ENCODE data around the gene GABBR2. TPM values are rescaled to one million over a fixed set of nuclear protein-coding genes. Genes with fewer than 3 reads are reported as not detected.

The GABBR2 gene
- total and polyA plus RNA-seq, 9 of the 15 experiments (the other 6 are each of a cell fraction or from before 2014, with no cell fraction given), result 0.15 to 1.9 (median 0.32) TPM

GRCh38 chr9:98750364-98751060 is 41.8 kb upstream of the GABBR2 start:
- DNase-seq (ENCODE audit: extremely low read depth in 1 of 4, low spot score in 3 of 4), result no peak
- BruUV-seq (replicated peaks), result no TSS peak
- no peak overlapping the region for H3K9ac ChIP-seq (ENCODE audit: insufficient read depth in 1 of 2, low read depth in 2 of 2, low read length in 2 of 2)
- H2AFZ ChIP-seq (ENCODE audit: low read depth, low read length), result no peak overlapping the region
- 0 out of 2 replicates have a peak, but pooled peaks cover 2% of the 10 kb centered on the region for H4K20me1 ChIP-seq (replicated peaks; ENCODE audit: control insufficient read depth, insufficient read depth, low read length)
- FAIRE-seq, result no peak
- no peaks in the 10 kb centered on the region for H3K79me2 ChIP-seq (ENCODE audit: control insufficient read depth, insufficient read depth, low read length)
- no peak overlapping the region for H3K4me2 ChIP-seq (ENCODE audit: insufficient read depth, low read length)
- TF ChIP-seq SPI1 (IDR thresholded peaks at IDR 0.05; ENCODE audit: borderline replicate concordance, low read depth, low read length), result no peak
- no peak for TF ChIP-seq NCOA6 (IDR thresholded peaks at IDR 0.05)
- TF ChIP-seq PBX2 (CRISPR knock-in tag; IDR thresholded peaks at IDR 0.05; ENCODE audit: low read depth), result no peak
- TF ChIP-seq PBX2 (tag; conservative IDR thresholded peaks at IDR 0.05; ENCODE audit: low read depth), result no peak
- no peak for TF ChIP-seq CEBPG (CRISPR knock-in tag; IDR thresholded peaks at IDR 0.05)
- peak in 1 of 2 experiments; percentile 14; a peak in 1 of 4 replicates for TF ChIP-seq CEBPG (tag; conservative IDR thresholded peaks at IDR 0.05 in 1 of 2, IDR thresholded peaks at IDR 0.05 in 1 of 2)
- WGBS (ENCODE audit: insufficient coverage, low coverage, missing lambda C conversion rate), result 90% methylated on average over 5 of the region's 5 CpGs
- intact Hi-C loops (cut with micrococcal nuclease), result no loop called here
- no peaks in the 10 kb centered on the region for H3K27me3 ChIP-seq (ENCODE audit: control insufficient read depth in 2 of 2, insufficient read depth in 2 of 2, low read length in 2 of 2)
- peaks cover 3% of the 10 kb centered on the region for H3K9me1 ChIP-seq (ENCODE audit: control insufficient read depth, insufficient read depth, low read length)
- ATAC-seq, result no peak
- H3K27ac ChIP-seq (ENCODE audit: extremely low read depth, low read depth, low read length), result no peak overlapping the region
- peaks cover 91% of the 10 kb centered on the region; the same call in 2 of the 3 replicates for H3K36me3 ChIP-seq (ENCODE audit: control insufficient read depth, insufficient read depth, low read length)
- no peak overlapping the region for H3K4me3 ChIP-seq
- H3K4me1 ChIP-seq (replicated peaks in 1 of 2; ENCODE audit: control insufficient read depth in 2 of 2, insufficient read depth in 2 of 2, low read length in 2 of 2), result no peaks in the 10 kb centered on the region; a peak in 3 of 5 replicates
- ChIA-PET POLR2A (no interaction called here), CTCF (ENCODE audit: low intra/inter-chr PET ratio) (no interaction called here)
- in situ Hi-C loops (cut with MboI), result no loop called here
- no peaks in the 10 kb centered on the region for H3K9me3 ChIP-seq (replicated peaks; ENCODE audit: control insufficient read depth, insufficient read depth, low read depth, low read length)

Data from K562 (cell line).